HG03571 (cell line): Measurements from ENCODE around the gene TSPO2.

Source experiments
- ATAC-seq: cut with Tn5 transposase; IDR thresholded peaks from one replicate; pipeline ENCODE4 v1.9.1; 2021; ENCODE audit not compliant: unreplicated experiment

TSPO2 gene

GRCh38 chr6:41049955-41050354, 7.7 kb downstream of the TSPO2 start:
- ATAC-seq, result no peak

- ATAC-seq, result no peak
Observed at GRCh38 chr6:41050536-41050935, 8.3 kb downstream of the TSPO2 start.

DNA sequence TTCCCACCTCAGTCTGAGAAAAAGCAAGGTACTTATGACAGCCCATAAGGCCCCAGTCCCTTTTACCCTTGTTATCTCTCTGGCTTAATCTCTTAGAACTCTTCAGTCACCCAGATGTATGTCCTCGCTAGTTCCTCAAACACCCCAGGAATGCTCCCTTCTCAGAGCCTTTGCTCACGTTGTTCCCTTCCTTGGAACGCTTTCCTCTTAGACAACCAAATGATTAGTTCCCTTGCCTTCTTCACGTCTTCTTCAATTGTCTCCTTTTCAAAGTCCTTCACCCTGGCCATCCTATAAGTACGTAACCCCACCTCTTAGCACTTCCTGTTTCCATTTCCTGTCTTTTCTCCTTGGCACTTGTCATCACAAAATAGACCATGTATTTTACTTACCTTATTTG, 9.6 kb downstream of the TSPO2 start:
- no peak for ATAC-seq

DNA sequence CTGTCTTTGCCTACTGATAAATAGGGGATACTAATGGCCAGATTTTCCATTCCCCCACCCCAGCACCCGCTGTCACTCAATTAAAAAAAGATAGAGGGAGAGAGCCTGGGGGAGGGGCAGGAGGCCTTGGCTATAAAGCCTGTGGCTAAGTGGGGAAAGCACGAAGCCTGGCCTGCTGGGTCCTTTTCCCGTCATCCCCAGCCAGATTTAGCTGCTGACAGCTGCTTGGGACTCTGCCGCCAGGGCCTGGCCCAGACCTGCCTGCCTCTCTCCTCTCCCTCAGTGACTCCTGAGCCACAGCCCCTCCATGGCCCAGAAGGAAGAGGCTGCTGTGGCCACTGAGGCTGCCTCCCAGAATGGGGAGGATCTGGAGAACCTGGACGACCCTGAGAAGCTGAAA, 10.8 kb downstream of the TSPO2 start, which contains the start of gene APOBEC2:
APOBEC2 (plus strand) TSS at position 162 of the 400 bp plus-strand sequence; CDS start at position 308, 146 bp downstream.
- ATAC-seq, result no peak

- ATAC-seq, result no peak
Observed at GRCh38 chr6:41054511-41054910, 12.2 kb downstream of the TSPO2 start.

GRCh38 chr6:41055149-41055548, 12.9 kb downstream of the TSPO2 start:
- no peak for ATAC-seq

GRCh38 chr6:41056768-41057490, 14.7 kb downstream of the TSPO2 start:
- no peak for ATAC-seq

GRCh38 chr6:41058783-41059181, 16.5 kb downstream of the TSPO2 start:
- no peak for ATAC-seq

GRCh38 chr6:41059556-41059955, 17.3 kb downstream of the TSPO2 start:
- ATAC-seq, result no peak

DNA sequence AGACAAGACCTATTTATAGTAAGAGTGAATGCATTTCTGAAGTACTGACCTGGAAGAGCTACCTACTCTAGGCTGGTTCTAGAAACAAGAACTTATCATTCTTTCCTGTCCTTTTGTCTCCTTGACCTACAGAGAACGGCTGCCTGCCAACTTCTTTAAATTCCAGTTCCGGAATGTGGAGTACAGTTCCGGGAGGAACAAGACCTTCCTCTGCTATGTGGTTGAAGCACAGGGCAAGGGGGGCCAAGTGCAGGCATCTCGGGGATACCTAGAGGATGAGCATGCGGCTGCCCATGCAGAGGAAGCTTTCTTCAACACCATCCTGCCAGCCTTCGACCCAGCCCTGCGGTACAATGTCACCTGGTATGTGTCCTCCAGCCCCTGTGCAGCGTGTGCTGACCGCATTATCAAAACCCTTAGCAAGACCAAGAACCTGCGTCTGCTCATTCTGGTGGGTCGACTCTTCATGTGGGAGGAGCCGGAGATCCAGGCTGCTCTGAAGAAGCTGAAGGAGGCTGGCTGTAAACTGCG, 19.0 kb downstream of the TSPO2 start:
- ATAC-seq, result no peak

DNA sequence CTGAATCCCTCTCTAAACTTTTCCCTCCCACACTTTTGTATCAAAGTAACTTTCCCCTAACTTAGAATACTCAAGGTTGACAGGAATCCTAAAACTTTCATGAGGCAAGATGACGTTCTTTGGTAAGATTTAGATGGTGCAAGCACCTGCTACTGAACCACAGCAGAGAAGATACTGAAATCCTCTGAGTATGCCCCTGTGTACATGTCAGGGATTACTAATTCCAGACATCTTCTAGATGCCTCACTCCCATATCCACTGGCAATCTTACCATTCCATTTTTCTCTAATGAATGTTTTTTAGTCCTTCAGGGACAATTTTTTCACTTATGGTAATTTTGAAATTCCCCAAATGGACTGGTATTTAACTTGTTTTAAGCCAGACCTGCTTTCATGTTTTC, 19.8 kb downstream of the TSPO2 start:
- ATAC-seq, result no peak

DNA sequence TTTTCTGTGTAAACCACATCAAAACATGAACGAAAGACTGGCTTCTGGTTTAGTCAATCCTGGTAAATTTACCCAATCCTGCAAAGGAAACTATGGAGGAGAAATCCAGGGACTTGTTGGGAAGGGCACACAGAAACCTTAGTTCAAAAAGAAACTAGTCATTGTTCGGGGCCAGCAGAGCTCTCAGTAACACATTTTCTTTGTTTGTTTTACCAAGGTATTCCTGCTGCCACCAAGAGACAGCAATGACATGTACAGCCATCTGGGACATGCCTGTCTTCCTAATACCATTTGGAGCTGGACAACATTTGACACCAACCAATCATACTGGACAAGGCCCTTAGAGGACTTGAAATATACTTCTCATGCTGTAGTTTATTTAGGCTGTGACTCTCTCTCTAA, 21.6 kb downstream of the TSPO2 start:
- no peak for ATAC-seq

- ATAC-seq, result no peak
Observed at GRCh38 chr6:41064841-41065240, 22.6 kb downstream of the TSPO2 start.

GRCh38 chr6:41065550-41066026, 23.3 kb downstream of the TSPO2 start:
- no peak for ATAC-seq

DNA sequence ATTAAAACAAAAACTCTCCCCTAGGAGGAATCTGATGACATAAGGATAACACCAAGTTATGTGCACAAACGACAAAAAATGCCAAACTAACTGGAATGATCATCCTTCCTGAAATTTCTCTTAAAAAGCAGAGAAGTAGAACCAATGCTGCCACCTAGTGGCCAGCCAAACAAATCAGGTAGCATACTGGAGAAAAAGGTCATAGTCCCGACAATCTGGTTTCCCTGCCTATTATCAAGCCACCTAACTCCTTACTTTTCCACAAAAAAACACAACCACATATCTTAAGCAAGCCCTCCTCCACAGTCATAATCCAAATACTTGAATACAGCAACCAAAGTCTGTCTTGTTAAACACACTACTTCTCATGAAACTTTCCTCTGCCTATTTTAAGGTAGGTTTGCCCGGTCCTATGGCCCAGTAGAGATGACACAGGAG, 24.6 kb downstream of the TSPO2 start:
- ATAC-seq, result no peak

DNA sequence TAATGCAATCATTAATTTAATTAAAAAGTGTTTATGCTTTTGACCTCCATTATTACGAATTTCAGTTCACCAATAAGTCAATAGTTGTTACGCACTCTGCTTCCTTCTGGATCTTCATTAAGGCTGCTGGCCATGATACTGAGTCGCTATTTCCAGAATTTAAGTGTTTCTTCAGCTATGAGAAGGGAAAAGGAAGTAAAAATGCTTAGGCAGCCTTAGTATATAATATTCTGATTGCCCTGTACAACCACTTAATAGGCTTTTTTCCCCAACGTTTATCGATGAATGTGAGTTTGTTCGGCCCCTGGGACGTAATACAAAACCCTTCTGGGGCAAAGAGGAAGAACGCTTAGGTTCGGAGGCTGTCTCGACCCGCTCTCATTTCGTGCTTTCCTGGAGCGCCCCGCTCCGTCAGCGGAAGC, 29.2 kb downstream of the TSPO2 start:
- no peak for ATAC-seq

- ATAC-seq, result peak; percentile 57
Observed at GRCh38 chr6:41071923-41072835, 29.9 kb downstream of the TSPO2 start, which contains the start of gene OARD1. Gene OARD1, minus strand, starts transcription at chr6:41072356. Its CDS starts 722 bp downstream, at chr6:41071634.

GRCh38 chr6:41072836-41073202, 30.6 kb downstream of the TSPO2 start, which contains the start of gene NFYA:
Gene NFYA, plus strand, starts transcription at chr6:41072974. Its CDS starts 6,116 bp downstream, at chr6:41079090.
- ATAC-seq, result peak; percentile 61

DNA sequence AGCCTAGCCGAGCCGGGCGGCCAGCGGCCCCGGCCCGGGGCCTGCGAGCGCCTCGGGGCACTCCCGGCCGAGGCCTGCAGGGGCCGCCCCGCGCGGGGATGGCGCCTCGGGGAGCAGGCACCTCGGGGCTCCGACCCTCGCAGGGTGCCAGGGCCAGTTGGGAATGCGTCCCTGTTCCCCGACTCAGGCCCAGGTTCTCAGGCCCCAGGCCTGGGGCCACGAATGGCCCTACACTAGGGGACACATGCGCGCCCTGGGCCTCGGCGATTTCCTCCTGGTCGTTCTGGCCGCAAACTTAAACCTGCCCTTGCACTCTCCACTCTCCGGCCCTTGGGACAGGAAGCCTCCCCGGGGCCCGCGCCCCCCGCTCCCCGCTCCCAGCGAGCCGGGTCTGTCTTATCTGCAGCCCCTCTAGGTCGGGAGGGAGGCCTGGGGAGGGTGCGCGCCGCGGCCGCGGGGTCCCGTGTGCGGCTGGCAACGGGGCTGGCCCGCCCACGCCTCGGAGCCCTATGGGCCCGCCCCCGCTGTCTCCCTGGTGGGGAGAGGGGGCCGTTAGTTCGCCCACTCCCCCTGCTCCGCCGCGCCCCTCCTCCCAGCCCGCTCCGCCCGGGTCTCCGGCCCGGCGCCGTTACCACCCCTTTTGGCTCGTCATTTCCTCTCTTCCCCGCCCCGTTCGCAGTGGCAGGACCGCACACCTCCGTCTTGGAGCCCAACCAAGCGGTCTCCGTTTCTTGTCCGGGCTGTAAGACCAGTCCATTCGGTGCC, 31.1 kb downstream of the TSPO2 start:
- ATAC-seq, result peak; percentile 24

GRCh38 chr6:41073968-41074691, 31.9 kb downstream of the TSPO2 start:
- no peak for ATAC-seq
